ENCODE measurements around the gene MSRB2. TPM values are rescaled to one million over a fixed set of nuclear protein-coding genes. Genes with fewer than 3 reads are reported as not detected.

MSRB2 gene
- total and polyA plus RNA-seq, 2 donors (not counting 1 experiment from before 2014, with no cell fraction given), result 1.5 to 3.0 TPM

GRCh38 chr10:23111517-23112286 lies 16.3 kb downstream of the MSRB2 start:
- CTCF ChIA-PET, result no interaction called here

More at GRCh38 chr10:23111517-23112286, 16.3 kb downstream of the MSRB2 start:
- Mint-ChIP-seq H3K27me3 (no peaks in the 10 kb centered on the region), H3K9me3 (ENCODE audit: insufficient read depth) (no peaks in the 10 kb centered on the region), H3K4me3 (no peak overlapping the region), H3K27ac (no peak overlapping the region), H3K4me1 (no peaks in the 10 kb centered on the region)
- TF ChIP-seq EZH2 (IDR thresholded peaks at IDR 0.05; ENCODE audit: borderline replicate concordance, insufficient read depth, low read depth, low read length, poor library complexity, severe bottlenecking) (no peak), CTCF (IDR thresholded peaks at IDR 0.05) (no peak)
- POLR2A ChIA-PET, result no interaction called here
- Histone ChIP-seq H3K27me3 (replicated peaks in 1 of 4; ENCODE audit: control extremely low read depth in 1 of 4, control insufficient read depth in 3 of 4, insufficient read depth in 4 of 4, low read length in 3 of 4) (no peaks in the 10 kb centered on the region), H3K4me3 (ENCODE audit: control extremely low read depth in 1 of 5, extremely low read depth in 1 of 5, insufficient read depth in 1 of 5, low read depth in 2 of 5, low read length in 4 of 5) (no peak overlapping the region), H3K9me3 (ENCODE audit: control extremely low read depth in 1 of 3, control insufficient read depth in 2 of 3, insufficient read depth in 1 of 3, low read length in 2 of 3) (no peaks in the 10 kb centered on the region), H3K4me2 (replicated peaks; ENCODE audit: low read depth, low read length, poor library complexity, severe bottlenecking) (no peak overlapping the region), H3K36me3 (replicated peaks in 1 of 2; ENCODE audit: control extremely low read depth in 1 of 2, control insufficient read depth in 1 of 2, extremely low read depth in 1 of 2, insufficient read depth in 2 of 2, low read length in 1 of 2) (peaks cover 0 to 2% of the 10 kb centered on the region in 2 experiments), H3K9ac (ENCODE audit: low read length) (no peak overlapping the region), H3K27ac (ENCODE audit: low read length in 2 of 2) (no peak overlapping the region), H3K4me1 (ENCODE audit: control insufficient read depth in 2 of 2, insufficient read depth in 2 of 2, low read length in 2 of 2) (no peaks in the 10 kb centered on the region), H4K20me1 (ENCODE audit: control insufficient read depth, insufficient read depth, low read length, poor library complexity, severe bottlenecking) (no peaks in the 10 kb centered on the region), H3K79me2 (ENCODE audit: control insufficient read depth, insufficient read depth, low read length) (no peaks in the 10 kb centered on the region), H2AFZ (ENCODE audit: insufficient read depth, low read depth, low read length, poor library complexity, severe bottlenecking) (no peak overlapping the region)
- WGBS (ENCODE audit: insufficient coverage), result 83% methylated on average over 1 of the region's 2 CpGs
- intact Hi-C loops (cut with micrococcal nuclease), result no loop called here
- ATAC-seq (ENCODE audit: low read depth) (no peak), DNase-seq (no peak)
